A673 (cell line): ENCODE data around the gene FAM3C. TPM values are rescaled to one million over a fixed set of nuclear protein-coding genes. Genes with fewer than 3 reads are reported as not detected.

ENCODE experiments used
- BruUV-seq: library from RNA; stranded (reverse); fragments of 400-500 nt; replicated peaks from 2 replicates; lab custom pipeline; 2021; lab: Mats Ljungman, UMichigan
- CTCF ChIA-PET: fragments of 300-600 bp; sonication (Branson Sonifier 250); formaldehyde crosslinking; loops from one replicate; lab custom pipeline; 2022; ENCODE audit warnings: antibody characterized with exemption; lab: Charles Lee
- POLR2A ChIA-PET: fragments of 300-600 bp; sonication (Branson Sonifier 250); formaldehyde crosslinking; loops from one replicate; lab custom pipeline; 2022; ENCODE audit warnings: antibody characterized with exemption; ENCODE audit not compliant: low non-redundant PET; lab: Charles Lee
- DNase-seq: peaks from one replicate; pipeline ENCODE4 v3.0.0-alpha.2; 2015; ENCODE audit warnings: low spot score
- H3K27ac ChIP-seq: fragments of 200-600 bp; sonication (generic); 2 replicates; pipeline ENCODE4 v1.5.1; 2016; ENCODE audit warnings: mixed run types, low read depth, mild to moderate bottlenecking, mixed read lengths, antibody characterized with exemption, low read length; ENCODE audit not compliant: poor library complexity, severe bottlenecking
- H3K27me3 ChIP-seq: fragments of 200-600 bp; sonication (generic); replicated peaks from 2 replicates; pipeline ENCODE4 v1.6.1; 2017; ENCODE audit warnings: mixed run types, low read depth, mild to moderate bottlenecking, mixed read lengths, antibody characterized with exemption, low read length; ENCODE audit not compliant: insufficient read depth, poor library complexity
- H3K36me3 ChIP-seq: fragments of 200-600 bp; sonication (generic); 2 replicates; pipeline ENCODE4 v1.6.1; 2016; ENCODE audit warnings: mixed run types, mild to moderate bottlenecking, mixed read lengths, antibody characterized with exemption, low read length; ENCODE audit not compliant: insufficient read depth, poor library complexity, severe bottlenecking
- H3K4me1 ChIP-seq: fragments of 200-600 bp; sonication (generic); 2 replicates; pipeline ENCODE4 v1.6.1; 2017; ENCODE audit warnings: mixed run types, mild to moderate bottlenecking, mixed read lengths, antibody characterized with exemption, low read length; ENCODE audit not compliant: insufficient read depth, poor library complexity, severe bottlenecking
- H3K4me3 ChIP-seq: fragments of 200-600 bp; sonication (generic); 2 replicates; pipeline ENCODE4 v1.5.1; 2016; ENCODE audit warnings: low read depth, mixed run types, mild to moderate bottlenecking, mixed read lengths, low read length; ENCODE audit not compliant: poor library complexity, severe bottlenecking
- H3K9me3 ChIP-seq: fragments of 200-600 bp; sonication (generic); 2 replicates; pipeline ENCODE4 v1.6.1; 2016; ENCODE audit warnings: mixed run types, low read depth, mild to moderate bottlenecking, mixed read lengths, antibody characterized with exemption, low read length; ENCODE audit not compliant: poor library complexity, severe bottlenecking
- CTCF ChIP-seq: fragments of 300-800, 200-600 bp; sonication (generic); conservative IDR thresholded peaks from 2 replicates; pipeline ENCODE4 v1.5.1; 2017; ENCODE audit warnings: low read depth, mild to moderate bottlenecking, antibody characterized with exemption, low read length, moderate library complexity, mixed read lengths
- EZH2 ChIP-seq: fragments of 200-600 bp; sonication (generic); IDR thresholded peaks from 2 replicates; pipeline ENCODE4 v1.6.1; 2017; ENCODE audit warnings: borderline replicate concordance, low read depth, mild to moderate bottlenecking, mixed read lengths, antibody characterized with exemption, low read length; ENCODE audit not compliant: poor library complexity, severe bottlenecking
- intact Hi-C: fragments of 100-400 bp; cut with micrococcal nuclease; formaldehyde crosslinking; loops from one replicate; pipeline ENCODE4 v1.10.0; 2022; ENCODE audit not compliant: unreplicated experiment
- total RNA-seq: library from RNA; stranded (reverse); gene quantifications from 2 replicates; pipeline ENCODE4 v1.2.3, GENCODE V29; 2021

FAM3C gene
- total RNA-seq, 1 experiment from 2014 or later: 33.0 TPM

GRCh38 chr7:121394709-121395140, 1.4 kb downstream of the FAM3C start:
- peaks cover 5% of the 10 kb centered on the region for H3K36me3 ChIP-seq
- H3K4me1 ChIP-seq: peaks cover 13% of the 10 kb centered on the region
- no peak overlapping the region for H3K4me3 ChIP-seq
- no peak for DNase-seq
- no peaks in the 10 kb centered on the region for H3K9me3 ChIP-seq
- CTCF ChIA-PET: no interaction called here
- TF ChIP-seq CTCF: no peak
- TF ChIP-seq EZH2: no peak
- H3K27ac ChIP-seq: no peak overlapping the region
- intact Hi-C loops: no loop called here
- BruUV-seq: no TSS peak
- no peaks in the 10 kb centered on the region for H3K27me3 ChIP-seq
- POLR2A ChIA-PET: no interaction called here

DNA sequence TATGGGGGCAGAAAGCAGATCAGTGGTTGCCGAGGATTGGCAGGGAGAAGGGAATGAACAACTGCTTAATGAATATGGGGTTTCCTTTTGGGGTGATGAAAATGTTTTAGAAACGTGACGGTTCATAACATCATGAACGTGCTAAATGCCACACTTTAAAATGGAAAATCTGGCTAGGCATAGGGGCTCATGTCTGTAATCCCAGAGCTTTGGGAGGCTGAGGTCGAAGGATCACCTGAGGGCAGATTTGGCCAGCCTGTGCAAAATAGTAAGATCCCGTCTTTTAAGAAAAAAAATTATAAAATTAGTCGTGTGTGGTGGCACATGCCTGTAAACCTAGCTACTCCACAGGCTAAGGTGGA, 3.1 kb downstream of the FAM3C start:
- ChIA-PET POLR2A (no interaction called here), CTCF (no interaction called here)
- peaks cover 15% of the 10 kb centered on the region for H3K4me1 ChIP-seq
- no peak for TF ChIP-seq CTCF
- TF ChIP-seq EZH2: no peak
- H3K36me3 ChIP-seq: peaks cover 5% of the 10 kb centered on the region
- DNase-seq: no peak
- H3K4me3 ChIP-seq: no peak overlapping the region
- no peaks in the 10 kb centered on the region for H3K27me3 ChIP-seq
- no TSS peak for BruUV-seq
- intact Hi-C loops: no loop called here
- H3K9me3 ChIP-seq: no peaks in the 10 kb centered on the region
- no peak overlapping the region for H3K27ac ChIP-seq

DNA sequence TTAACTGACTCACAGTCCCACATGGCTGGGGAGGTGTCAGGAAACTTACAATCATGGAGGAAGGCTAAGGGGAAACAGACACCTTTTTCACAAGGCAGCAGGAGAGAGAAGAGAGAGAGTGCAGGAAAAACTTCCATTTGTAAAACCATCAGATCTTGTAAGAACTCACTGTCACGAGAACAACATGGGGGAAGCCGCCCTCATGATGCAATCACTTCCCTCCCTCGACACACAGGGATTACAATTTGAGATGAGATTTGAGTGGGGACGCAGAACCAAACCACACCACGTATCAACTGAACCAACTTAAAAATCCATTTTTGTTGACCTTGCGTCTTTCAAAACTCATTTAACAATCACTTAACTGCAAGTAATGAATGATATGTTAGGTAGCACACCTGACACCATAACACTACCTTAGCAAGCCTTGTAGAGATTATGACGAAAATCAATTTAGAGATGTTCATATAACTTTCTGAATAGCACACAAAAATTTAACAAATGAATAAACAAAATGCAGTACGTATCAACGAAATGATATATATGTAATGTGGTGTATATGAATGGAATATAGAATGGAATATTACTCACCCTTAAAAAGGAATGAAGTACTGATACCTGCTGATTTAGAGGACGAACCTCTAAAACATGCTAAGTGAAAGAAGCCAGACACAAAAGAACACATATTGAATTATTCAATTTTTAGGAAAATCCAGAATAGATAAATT, 3.7 kb downstream of the FAM3C start:
- Histone ChIP-seq H3K27me3 (no peaks in the 10 kb centered on the region), H3K4me1 (peaks cover 20% of the 10 kb centered on the region), H3K4me3 (no peak overlapping the region), H3K27ac (no peak overlapping the region), H3K36me3 (peaks cover 5% of the 10 kb centered on the region), H3K9me3 (no peaks in the 10 kb centered on the region)
- CTCF ChIA-PET: no interaction called here
- no peak for DNase-seq
- TF ChIP-seq EZH2 (no peak), CTCF (no peak)
- intact Hi-C loops: no loop called here
- POLR2A ChIA-PET: no interaction called here
- BruUV-seq: no TSS peak
